ENCODE data around the gene KRTAP10-11.

Gene KRTAP10-11

DNA sequence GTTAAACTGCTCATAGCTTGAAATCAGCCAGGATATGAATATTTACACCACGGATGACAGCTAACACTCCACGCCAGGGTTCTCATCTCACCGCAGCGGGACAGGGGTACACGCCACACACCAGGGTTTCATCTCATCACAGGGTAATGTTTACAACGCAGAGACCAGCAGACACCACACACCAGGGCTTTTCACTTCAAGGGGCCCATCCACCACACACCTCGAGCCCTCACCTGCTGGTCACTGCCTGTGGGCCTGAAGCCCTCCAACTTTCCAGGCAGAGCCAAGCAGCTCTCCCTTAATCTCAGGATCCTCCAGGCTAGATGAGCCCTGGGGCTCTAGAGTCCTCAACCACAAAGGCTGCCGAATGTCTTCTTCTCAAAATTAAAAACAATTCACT lies 49.4 kb downstream of the KRTAP10-11 start:
- Histone ChIP-seq H3K79me2 (ENCODE audit: control insufficient read depth, low read length) (no peaks in the 10 kb centered on the region), H4K20me1 (ENCODE audit: control insufficient read depth, insufficient read depth, low read depth, low read length) (no peaks in the 10 kb centered on the region), H3K36me3 (ENCODE audit: control insufficient read depth, low read length) (no peaks in the 10 kb centered on the region), H3K4me3 (ENCODE audit: low read length) (no peak overlapping the region), H3F3A (ENCODE audit: control insufficient read depth, insufficient read depth) (no peaks in the 10 kb centered on the region), H3K4me2 (ENCODE audit: low read length) (no peak overlapping the region), H3K9me3 (ENCODE audit: control insufficient read depth, insufficient read depth, low read length) (peaks cover 4% of the 10 kb centered on the region; the same call in 1 of the 2 replicates), H3K27ac (ENCODE audit: low read depth, low read length) (no peak overlapping the region), H3K27me3 (ENCODE audit: control insufficient read depth, low read length) (peaks cover 5% of the 10 kb centered on the region; the same call in 1 of the 2 replicates), H3K4me1 (ENCODE audit: control insufficient read depth, low read length) (no peaks in the 10 kb centered on the region), H3K9me2 (replicated peaks; ENCODE audit: control insufficient read depth, low read length) (no peaks in the 10 kb centered on the region)
- TF ChIP-seq, protein P1, sequence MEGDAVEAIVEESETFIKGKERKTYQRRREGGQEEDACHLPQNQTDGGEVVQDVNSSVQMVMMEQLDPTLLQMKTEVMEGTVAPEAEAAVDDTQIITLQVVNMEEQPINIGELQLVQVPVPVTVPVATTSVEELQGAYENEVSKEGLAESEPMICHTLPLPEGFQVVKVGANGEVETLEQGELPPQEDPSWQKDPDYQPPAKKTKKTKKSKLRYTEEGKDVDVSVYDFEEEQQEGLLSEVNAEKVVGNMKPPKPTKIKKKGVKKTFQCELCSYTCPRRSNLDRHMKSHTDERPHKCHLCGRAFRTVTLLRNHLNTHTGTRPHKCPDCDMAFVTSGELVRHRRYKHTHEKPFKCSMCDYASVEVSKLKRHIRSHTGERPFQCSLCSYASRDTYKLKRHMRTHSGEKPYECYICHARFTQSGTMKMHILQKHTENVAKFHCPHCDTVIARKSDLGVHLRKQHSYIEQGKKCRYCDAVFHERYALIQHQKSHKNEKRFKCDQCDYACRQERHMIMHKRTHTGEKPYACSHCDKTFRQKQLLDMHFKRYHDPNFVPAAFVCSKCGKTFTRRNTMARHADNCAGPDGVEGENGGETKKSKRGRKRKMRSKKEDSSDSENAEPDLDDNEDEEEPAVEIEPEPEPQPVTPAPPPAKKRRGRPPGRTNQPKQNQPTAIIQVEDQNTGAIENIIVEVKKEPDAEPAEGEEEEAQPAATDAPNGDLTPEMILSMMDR (IDR thresholded peaks at IDR 0.05; ENCODE audit: low read depth, low read length, poor library complexity, severe bottlenecking) = no peak
- no peak for TF ChIP-seq EZH2phosphoT487 (IDR thresholded peaks at IDR 0.05; ENCODE audit: borderline replicate concordance, low read length)

DNA sequence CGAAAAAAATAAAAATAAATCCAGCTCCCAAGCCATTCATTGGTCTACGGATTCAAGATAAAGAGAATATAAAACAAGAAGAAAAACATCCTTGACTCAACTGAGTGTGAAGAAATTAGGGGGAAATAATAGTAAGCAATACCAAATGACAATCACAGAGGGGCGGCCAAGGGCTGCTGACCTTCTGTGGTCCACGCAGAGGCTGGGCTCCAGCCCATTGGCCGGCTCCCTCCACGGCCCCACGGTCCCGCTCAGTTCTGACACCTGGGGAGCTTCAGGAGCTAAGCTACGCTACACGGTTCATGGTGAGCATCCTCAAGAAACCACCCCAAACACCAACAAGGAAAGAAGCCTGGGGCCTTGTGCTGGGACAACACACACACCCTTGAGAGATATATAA lies 50.4 kb downstream of the KRTAP10-11 start:
- peaks cover 5% of the 10 kb centered on the region; the same call in 1 of the 2 replicates for H3K27me3 ChIP-seq (ENCODE audit: control insufficient read depth, low read length)
- no peaks in the 10 kb centered on the region for H4K20me1 ChIP-seq (ENCODE audit: control insufficient read depth, insufficient read depth, low read depth, low read length)
- no peaks in the 10 kb centered on the region for H3F3A ChIP-seq (ENCODE audit: control insufficient read depth, insufficient read depth)
- peaks cover 4% of the 10 kb centered on the region; the same call in 1 of the 2 replicates for H3K9me3 ChIP-seq (ENCODE audit: control insufficient read depth, insufficient read depth, low read length)
- H3K9me2 ChIP-seq (replicated peaks; ENCODE audit: control insufficient read depth, low read length) = no peaks in the 10 kb centered on the region
- no peak overlapping the region for H3K4me3 ChIP-seq (ENCODE audit: low read length)
- no peaks in the 10 kb centered on the region for H3K4me1 ChIP-seq (ENCODE audit: control insufficient read depth, low read length)
- TF ChIP-seq EZH2phosphoT487 (IDR thresholded peaks at IDR 0.05; ENCODE audit: borderline replicate concordance, low read length) = no peak
- TF ChIP-seq, protein P1 (IDR thresholded peaks at IDR 0.05; ENCODE audit: low read depth, low read length, poor library complexity, severe bottlenecking) = no peak
- H3K27ac ChIP-seq (ENCODE audit: low read depth, low read length) = no peak overlapping the region
- no peak overlapping the region for H3K4me2 ChIP-seq (ENCODE audit: low read length)
- no peaks in the 10 kb centered on the region for H3K79me2 ChIP-seq (ENCODE audit: control insufficient read depth, low read length)
- no peaks in the 10 kb centered on the region for H3K36me3 ChIP-seq (ENCODE audit: control insufficient read depth, low read length)
